GM12878 (cell line): Measurements from ENCODE around the gene KCNE2. TPM values are rescaled to one million over a fixed set of nuclear protein-coding genes. Genes with fewer than 3 reads are reported as not detected.
"Not testable (repeated sequence)": the region's sequence is repeated elsewhere in the genome, so short reads cannot be mapped to it uniquely, and the experiment has no call there.

Source experiments
- ATAC-seq: fragments of 200-7000 bp; cut with Tn5 transposase; 3 replicates; pipeline ENCODE4 v1.9.1; 2020; ENCODE audit warnings: mild to moderate bottlenecking, moderate library complexity
- BruUV-seq: library from RNA; stranded (reverse); fragments of 400-500 nt; replicated peaks from 2 replicates; lab custom pipeline; 2021; lab: Mats Ljungman, UMichigan
- CTCF ChIA-PET: fragments of 300-600 bp; sonication (Branson Sonifier 250); formaldehyde crosslinking; extraction: SDS; loops from one replicate; lab custom pipeline; 2021; ENCODE audit warnings: inconsistent platforms; lab: Yijun Ruan, JAX
- POLR2A ChIA-PET: fragments of 350-600 bp; formaldehyde crosslinking; extraction: SDS; loops from one replicate; lab custom pipeline; 2021; ENCODE audit warnings: inconsistent platforms; lab: Charles Lee
- RAD21 ChIA-PET: fragments of 300-600 bp; sonication (Branson Sonifier 250); formaldehyde crosslinking; loops from one replicate; lab custom pipeline; 2023; ENCODE audit warnings: antibody characterized with exemption; ENCODE audit not compliant: unreplicated experiment; lab: Charles Lee
- SMC1A ChIA-PET: fragments of 300-600 bp; sonication (Branson Sonifier 250); formaldehyde crosslinking; loops from one replicate; lab custom pipeline; 2023; ENCODE audit not compliant: unreplicated experiment, uncharacterized antibody; lab: Charles Lee
- DNase-seq: peaks from one replicate; pipeline ENCODE4 v3.0.0-alpha.2; 2011; ENCODE audit warnings: low read depth, low spot score
- FAIRE-seq: peaks from 3 replicates; lab custom pipeline; 2011; peaks lifted over from hg19 to GRCh38; lab: Jason Lieb, UNC
- H2AFZ ChIP-seq: 2 replicates; pipeline ENCODE4 v1.6.0; 2011; ENCODE audit warnings: low read depth, low read length, control low read depth; ENCODE audit not compliant: control insufficient read depth
- H3K27ac ChIP-seq: 2 replicates; pipeline ENCODE4 v1.5.1; 2011; ENCODE audit warnings: control low read depth; ENCODE audit not compliant: control insufficient read depth, insufficient read depth
- H3K27me3 ChIP-seq, 2 experiments: replicated peaks in 1 of 2; 2 replicates each; pipeline versions ENCODE4 v1.6.0 to v1.6.1; 2011; ENCODE audit warnings: low read length in 1 of 2; ENCODE audit not compliant: control insufficient read depth in 2 of 2, insufficient read depth in 2 of 2
- H3K36me3 ChIP-seq, 2 experiments: 2 replicates each; pipeline ENCODE4 v1.5.1; 2011; ENCODE audit warnings: low read length in 1 of 2; ENCODE audit not compliant: control insufficient read depth in 2 of 2, insufficient read depth in 2 of 2
- H3K4me1 ChIP-seq: 2 replicates; pipeline ENCODE4 v1.6.1; 2011; ENCODE audit warnings: mild to moderate bottlenecking, low read length, moderate library complexity, mixed read lengths; ENCODE audit not compliant: control insufficient read depth, insufficient read depth
- H3K4me2 ChIP-seq: 2 replicates; pipeline ENCODE4 v1.6.0; 2011; ENCODE audit warnings: control low read depth; ENCODE audit not compliant: control insufficient read depth, insufficient read depth
- H3K4me3 ChIP-seq: fragments of 200-600 bp; sonication (generic); 2 replicates; pipeline ENCODE4 v1.5.1; 2016
- H3K79me2 ChIP-seq: 2 replicates; pipeline ENCODE4 v1.6.0; 2011; ENCODE audit warnings: low read length; ENCODE audit not compliant: control insufficient read depth, insufficient read depth
- H3K9ac ChIP-seq: 2 replicates; pipeline ENCODE4 v1.8.0; 2011; ENCODE audit warnings: low read length, control low read depth, mixed read lengths; ENCODE audit not compliant: control insufficient read depth, insufficient read depth
- H3K9me3 ChIP-seq: replicated peaks from 3 replicates; pipeline ENCODE4 v1.5.1; 2011; ENCODE audit warnings: mild to moderate bottlenecking, low read length; ENCODE audit not compliant: control insufficient read depth, insufficient read depth
- H4K20me1 ChIP-seq: 2 replicates; pipeline ENCODE4 v1.6.0; 2011; ENCODE audit not compliant: control insufficient read depth, insufficient read depth
- WGBS: methylation state at CpG from one replicate; pipeline ENCODE4 v1.1.6; 2016; ENCODE audit warnings: low lambda C conversion rate; ENCODE audit not compliant: insufficient replicate concordance, insufficient coverage; ENCODE audit errors: missing lambda C conversion rate; 5-methylcytosine and 5-hydroxymethylcytosine counted together
- in situ Hi-C: fragments of 300-500 bp; cut with MboI; formaldehyde crosslinking; loops from 9 replicates; pipeline ENCODE4 v1.14.3; 2018; ENCODE audit warnings: mixed read lengths
- intact Hi-C: fragments of 100-400 bp; cut with micrococcal nuclease; formaldehyde crosslinking; loops from one replicate; pipeline ENCODE4 v1.14.2; 2022; ENCODE audit not compliant: unreplicated experiment
- polyA plus RNA-seq, 11 experiments: library from polyadenylated mRNA; depleted of rRNA in 4 of 11; unstranded in 6 of 11; stranded (reverse) in 5 of 11; fragments of >200 nt; fragmentation: Nextera tagmentation in 4 of 11; fragmentation: Illumina TruSeq in 1 of 11; extraction: Ambion mirVana in 4 of 11; extraction: Trizol in 1 of 11; gene quantifications; 1 replicate in 1 of 11; 2 replicates in 10 of 11; pipeline versions ENCODE4 v1.2.1 to v1.2.3, GENCODE V29; 2011 to 2016; ENCODE audit warnings: inconsistent platforms in 2 of 11, missing spikeins in 2 of 11, low read depth in 1 of 11
- total RNA-seq, 4 experiments: library from RNA; depleted of rRNA in 3 of 4; stranded (reverse); fragments of >200 nt in 3 of 4; fragmentation: Illumina TruSeq in 1 of 4; extraction: Trizol in 1 of 4; gene quantifications; 2 replicates each; pipeline versions ENCODE4 v1.2.1 to v1.2.3, GENCODE V29; 2013 to 2021

Gene KCNE2
- total and polyA plus RNA-seq, 10 of the 15 experiments (the other 5 are each of a cell fraction or from before 2014, with no cell fraction given), result not detected

DNA sequence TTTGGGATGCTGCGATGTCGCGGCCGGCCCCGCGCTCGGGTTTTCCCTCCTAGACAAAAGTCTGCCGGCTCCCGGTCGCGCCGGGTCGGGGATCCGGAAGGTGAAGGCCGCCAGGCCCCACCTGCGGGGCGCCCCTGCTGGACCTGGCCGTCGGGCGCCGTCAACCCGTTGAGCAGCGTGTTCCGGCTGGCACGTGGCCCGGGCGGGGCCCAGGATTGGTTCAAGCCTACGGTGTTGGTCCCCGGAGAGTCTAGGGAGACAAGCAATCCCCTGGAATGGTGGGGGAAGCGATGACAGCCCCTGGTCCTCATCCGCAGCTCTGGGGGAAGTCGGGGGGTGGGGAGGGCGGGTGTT, 11.8 kb downstream of the KCNE2 start:
- intact Hi-C loops, RAD21 ChIA-PET, H3K9ac ChIP-seq, H2AFZ ChIP-seq, H3K4me1 ChIP-seq, CTCF ChIA-PET, H3K27ac ChIP-seq, POLR2A ChIA-PET, FAIRE-seq, H3K36me3 ChIP-seq, DNase-seq, H3K79me2 ChIP-seq, H3K9me3 ChIP-seq, H3K4me2 ChIP-seq, SMC1A ChIA-PET, H3K27me3 ChIP-seq, H4K20me1 ChIP-seq, in situ Hi-C loops, H3K4me3 ChIP-seq: not testable (repeated sequence)
- ATAC-seq, result peak; percentile 96
- BruUV-seq, result TSS peak; percentile 91
- no CpG with 5 or more reads among the region's 33 CpGs for WGBS

DNA sequence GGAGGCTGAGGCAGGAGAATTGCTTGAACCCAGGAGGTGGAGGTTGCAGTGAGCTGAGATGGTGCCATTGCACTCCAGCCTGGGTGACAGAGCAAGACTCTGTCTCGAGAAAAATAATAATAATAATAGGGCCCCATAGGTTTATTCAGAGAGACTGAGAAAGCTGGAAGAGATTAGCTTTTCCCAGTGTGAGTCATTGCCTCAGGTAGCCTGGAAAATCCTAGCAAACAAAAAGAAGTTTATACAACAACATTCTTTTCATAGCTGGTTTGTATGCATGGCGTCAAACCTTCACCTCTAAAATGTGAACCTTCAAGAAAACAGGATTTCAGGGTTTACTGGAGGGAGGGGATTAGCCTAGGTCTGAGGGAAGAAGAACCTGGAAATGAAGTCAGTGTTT, 19.3 kb downstream of the KCNE2 start:
- H3K9ac ChIP-seq, H2AFZ ChIP-seq, H3K4me3 ChIP-seq, ATAC-seq, CTCF ChIA-PET, DNase-seq, H3K27me3 ChIP-seq, RAD21 ChIA-PET, H3K27ac ChIP-seq, H4K20me1 ChIP-seq, in situ Hi-C loops, H3K4me2 ChIP-seq, intact Hi-C loops, H3K36me3 ChIP-seq, SMC1A ChIA-PET, BruUV-seq, H3K9me3 ChIP-seq, H3K4me1 ChIP-seq, POLR2A ChIA-PET, H3K79me2 ChIP-seq, FAIRE-seq: not testable (repeated sequence)
- no CpG with 5 or more reads among the region's 2 CpGs for WGBS

DNA sequence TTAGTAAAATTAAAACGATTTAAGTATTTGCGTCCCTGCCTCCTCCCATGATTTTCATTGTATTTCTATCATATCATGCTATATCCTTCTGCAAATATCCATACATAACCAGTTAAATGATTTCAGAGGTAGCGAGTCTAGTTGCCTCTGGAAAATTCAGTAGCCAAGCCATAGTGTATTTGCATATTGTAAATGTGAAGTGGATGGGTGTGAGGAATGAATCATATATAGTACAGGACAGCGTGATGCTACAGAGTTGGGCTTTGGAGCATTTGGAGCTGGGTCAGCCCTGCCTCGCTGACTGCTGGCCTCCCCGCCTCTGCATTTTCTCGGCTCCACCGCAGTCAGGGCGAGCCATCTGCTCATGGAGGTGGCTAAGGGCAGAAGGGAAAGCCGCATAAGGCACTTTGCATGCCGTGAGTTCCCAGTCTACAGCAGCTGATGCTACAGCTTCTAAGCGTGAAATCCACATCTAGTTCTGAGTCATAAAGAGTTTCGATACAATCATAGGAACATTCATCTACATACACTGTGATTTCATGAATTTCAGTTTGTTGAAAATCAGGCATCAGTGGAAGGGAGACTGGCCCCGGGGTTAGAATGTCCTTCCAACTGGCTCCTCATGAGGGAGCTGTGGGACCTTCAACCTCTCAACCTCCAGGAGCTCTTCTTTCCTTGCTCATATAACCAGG, 20.1 kb downstream of the KCNE2 start:
- POLR2A ChIA-PET, H3K36me3 ChIP-seq, H3K27ac ChIP-seq, BruUV-seq, H3K9me3 ChIP-seq, H2AFZ ChIP-seq, SMC1A ChIA-PET, in situ Hi-C loops, H3K4me2 ChIP-seq, H3K4me1 ChIP-seq, H3K27me3 ChIP-seq, H4K20me1 ChIP-seq, CTCF ChIA-PET, H3K79me2 ChIP-seq, DNase-seq, RAD21 ChIA-PET, H3K9ac ChIP-seq, intact Hi-C loops, H3K4me3 ChIP-seq: not testable (repeated sequence)
- ATAC-seq, result peak; percentile 98
- FAIRE-seq, result peak; percentile 99
- WGBS, result no CpG with 5 or more reads among the region's 14 CpGs

DNA sequence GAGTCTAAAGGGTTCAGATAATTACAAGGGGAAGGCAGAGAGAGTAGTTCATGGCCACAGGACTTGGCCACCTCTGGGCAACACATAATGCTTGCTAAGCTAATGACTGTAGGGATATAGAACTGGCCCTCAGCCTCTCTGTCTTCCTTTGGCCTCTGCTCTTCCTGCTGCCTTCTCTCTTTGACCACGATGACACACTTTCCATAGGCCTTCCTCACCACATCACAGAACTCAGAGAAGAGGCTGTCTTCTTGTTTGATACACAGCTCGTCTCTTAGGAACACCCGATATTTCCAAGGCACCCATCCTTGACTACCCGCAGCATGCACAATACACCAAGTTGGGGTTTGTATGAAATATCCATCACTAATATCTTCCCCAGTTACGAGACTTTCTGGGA, 36.7 kb downstream of the KCNE2 start:
- ATAC-seq, H3K4me2 ChIP-seq, FAIRE-seq, RAD21 ChIA-PET, SMC1A ChIA-PET, in situ Hi-C loops, H3K79me2 ChIP-seq, DNase-seq, H3K4me1 ChIP-seq, intact Hi-C loops, H3K9ac ChIP-seq, H3K27me3 ChIP-seq, H3K4me3 ChIP-seq, H2AFZ ChIP-seq, CTCF ChIA-PET, H3K36me3 ChIP-seq, BruUV-seq, H3K27ac ChIP-seq, H3K9me3 ChIP-seq, H4K20me1 ChIP-seq, POLR2A ChIA-PET: not testable (repeated sequence)
- no CpG with 5 or more reads among the region's 5 CpGs for WGBS
